NCI-H748 (cell line): ENCODE data around the gene FDPS.
A peak's percentile ranks its signal among the peaks of the same experiment; 100 is the strongest.
"Not testable (repeated sequence)": the region's sequence is repeated elsewhere in the genome, so short reads cannot be mapped to it uniquely, and the experiment has no call there.

Source experiments
- DNase-seq: peaks from one replicate; lab custom pipeline; 2025; ENCODE audit not compliant: unreplicated experiment; lab: John Stamatoyannopoulos, UW

The FDPS gene

GRCh38 chr1:155285063-155285462 is 23.6 kb upstream of the FDPS start:
- no peak for DNase-seq

- no peak for DNase-seq
These were observed 23.0 kb upstream of the FDPS start for GRCh38 chr1:155285631-155286044.

GRCh38 chr1:155286544-155286943 is 22.1 kb upstream of the FDPS start:
- no peak for DNase-seq

GRCh38 chr1:155287987-155288543 is 20.6 kb upstream of the FDPS start:
- no peak for DNase-seq

GRCh38 chr1:155291006-155291405 is 17.7 kb upstream of the FDPS start:
- DNase-seq: not testable (repeated sequence)

- no peak for DNase-seq
These were observed 15.4 kb upstream of the FDPS start for GRCh38 chr1:155293086-155293749.

GRCh38 chr1:155294520-155295182 is 14.0 kb upstream of the FDPS start:
- no peak for DNase-seq

GRCh38 chr1:155295183-155295941 is 13.3 kb upstream of the FDPS start:
- no peak for DNase-seq

DNA sequence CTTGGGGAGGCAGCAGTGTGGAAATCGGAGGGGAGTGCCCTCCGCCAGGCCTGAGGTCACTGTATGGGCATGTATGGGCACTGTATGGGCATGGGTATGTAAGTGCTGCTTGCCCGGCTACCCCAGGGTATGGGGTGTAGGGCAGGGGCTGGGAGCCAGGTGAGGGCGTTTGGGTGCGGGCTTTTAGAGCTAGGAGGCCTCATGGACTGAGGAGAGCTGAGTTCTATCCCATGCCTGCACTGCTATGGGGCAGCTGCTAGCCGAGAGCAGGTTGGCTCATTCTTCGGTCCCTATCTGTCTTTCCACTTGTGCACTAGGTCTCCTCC is 12.8 kb upstream of the FDPS start:
- DNase-seq: no peak

- DNase-seq: no peak
These were observed 12.0 kb upstream of the FDPS start for GRCh38 chr1:155296661-155297060.

GRCh38 chr1:155297384-155297783 is 11.3 kb upstream of the FDPS start:
- no peak for DNase-seq

- DNase-seq: no peak
These were observed 8.6 kb upstream of the FDPS start for GRCh38 chr1:155300024-155300423.

DNA sequence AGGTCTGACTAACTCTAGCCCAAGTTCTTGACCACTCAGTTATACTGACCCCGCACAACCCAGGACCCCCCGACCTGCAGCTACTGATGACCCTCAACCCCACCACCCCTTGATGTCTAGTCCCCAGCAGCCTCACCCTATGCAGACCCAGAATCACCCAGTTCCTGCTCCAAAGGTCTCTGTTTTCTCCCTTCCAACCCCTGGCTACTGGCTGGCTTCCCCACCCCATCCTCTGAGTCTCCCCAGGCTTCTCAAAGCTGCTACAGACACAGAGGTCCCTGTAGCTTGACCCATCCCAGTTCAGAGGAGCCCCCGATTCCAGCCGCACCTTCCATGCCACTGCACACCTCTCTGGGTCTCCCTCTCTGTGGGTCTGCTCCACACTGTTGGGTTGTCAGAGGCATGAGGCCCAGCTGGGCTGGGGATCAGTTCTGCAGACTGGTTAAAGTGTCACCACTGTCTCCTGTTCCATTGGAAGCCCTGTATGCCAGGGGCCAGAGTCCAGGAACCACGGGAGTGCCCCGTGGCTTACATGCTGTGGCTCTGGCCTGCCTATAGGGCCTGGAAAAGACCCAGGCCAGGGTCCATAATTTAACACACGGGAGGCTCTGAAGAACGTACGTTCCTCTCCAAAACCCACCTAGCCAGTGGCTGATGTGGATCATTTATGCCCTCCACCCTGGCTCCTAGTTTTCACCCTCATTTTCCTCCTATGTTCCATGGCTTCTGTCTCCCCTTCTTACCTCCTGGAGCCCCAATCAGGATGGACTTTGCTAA is 7.9 kb upstream of the FDPS start:
- DNase-seq: no peak

- DNase-seq: no peak
These were observed 7.3 kb upstream of the FDPS start, which contains the start of gene PKLR for GRCh38 chr1:155301342-155301841. TSS of gene PKLR (minus strand) at chr1:155301438. CDS start at chr1:155301395, 43 bp downstream.

DNA sequence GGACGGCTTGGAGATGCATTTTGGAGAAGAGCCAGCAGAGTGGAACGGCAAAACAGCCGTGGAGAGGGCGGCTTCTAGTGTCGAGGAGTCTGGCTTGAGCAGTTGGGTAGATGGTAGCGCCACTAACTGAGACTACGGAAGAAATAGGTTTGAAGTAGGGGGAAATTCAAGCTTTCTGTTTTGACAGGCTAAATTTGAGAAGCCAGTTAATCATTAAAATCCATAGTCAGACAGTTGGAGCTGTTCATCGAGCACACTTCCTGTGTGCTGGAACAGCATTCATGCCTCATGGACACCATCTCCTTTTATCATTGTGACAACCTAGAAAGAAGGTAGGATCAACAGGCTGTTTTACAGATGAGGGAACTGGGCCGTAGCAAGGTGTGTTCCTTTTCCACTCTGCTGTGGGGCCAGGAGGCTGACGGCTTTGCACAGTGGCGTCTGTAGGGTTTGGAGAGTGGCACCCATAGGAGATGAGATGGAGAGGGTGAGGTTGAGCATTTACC is 4.1 kb upstream of the FDPS start:
- no peak for DNase-seq

DNA sequence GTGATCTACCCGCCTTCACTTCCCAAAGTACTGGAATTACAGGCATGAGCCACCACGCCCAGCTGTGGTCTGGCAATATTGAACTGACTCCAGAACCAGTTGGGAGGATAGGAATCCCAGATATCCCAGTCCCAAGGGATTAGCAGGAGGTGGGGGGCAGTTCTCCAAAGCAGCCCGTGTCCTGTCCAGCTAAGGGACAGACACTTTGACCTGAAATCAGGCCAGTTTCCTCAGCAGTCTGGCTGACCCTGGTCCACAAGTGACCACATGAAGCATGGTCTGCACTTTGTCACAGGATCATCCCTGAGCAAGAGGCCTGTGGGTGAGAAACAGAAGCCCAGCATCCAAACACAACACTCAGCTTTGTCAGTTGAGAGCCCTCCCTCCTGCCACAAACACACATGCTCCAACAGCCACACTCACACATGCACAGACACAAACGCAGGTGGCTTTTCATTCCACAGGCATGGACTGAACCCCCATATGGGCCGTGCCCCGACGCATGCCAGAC is 2.7 kb upstream of the FDPS start:
- DNase-seq: no peak

- peak; percentile 21 for DNase-seq
These were observed 1.4 kb upstream of the FDPS start for GRCh38 chr1:155307247-155307740.

DNA sequence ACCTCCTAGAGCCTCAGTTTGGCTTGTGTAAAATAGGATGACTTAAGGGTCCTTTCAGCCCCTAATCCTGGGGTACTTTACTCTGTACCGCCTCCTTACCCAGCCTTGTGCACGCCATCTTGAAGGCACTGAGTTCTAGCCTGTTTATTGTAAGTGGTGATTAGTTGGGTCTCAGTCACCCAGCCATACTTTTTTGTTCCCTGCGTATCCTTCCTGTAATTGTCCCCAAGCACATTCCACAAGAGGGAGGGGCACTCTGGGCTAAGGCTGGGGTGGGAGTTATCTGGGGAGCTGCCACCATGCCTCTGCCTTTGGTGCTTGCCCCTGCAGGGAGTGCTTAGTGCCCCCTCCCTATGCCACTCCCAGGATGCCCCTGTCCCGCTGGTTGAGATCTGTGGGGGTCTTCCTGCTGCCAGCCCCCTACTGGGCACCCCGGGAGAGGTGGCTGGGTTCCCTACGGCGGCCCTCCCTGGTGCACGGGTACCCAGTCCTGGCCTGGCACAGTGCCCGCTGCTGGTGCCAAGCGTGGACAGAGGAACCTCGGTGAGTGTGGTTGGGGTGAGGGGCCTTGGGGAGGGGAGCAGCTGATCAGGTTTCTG is 856 bp downstream of the FDPS start:
- peak; percentile 13 for DNase-seq

GRCh38 chr1:155313261-155313660 is 4.6 kb downstream of the FDPS start:
- no peak for DNase-seq

DNA sequence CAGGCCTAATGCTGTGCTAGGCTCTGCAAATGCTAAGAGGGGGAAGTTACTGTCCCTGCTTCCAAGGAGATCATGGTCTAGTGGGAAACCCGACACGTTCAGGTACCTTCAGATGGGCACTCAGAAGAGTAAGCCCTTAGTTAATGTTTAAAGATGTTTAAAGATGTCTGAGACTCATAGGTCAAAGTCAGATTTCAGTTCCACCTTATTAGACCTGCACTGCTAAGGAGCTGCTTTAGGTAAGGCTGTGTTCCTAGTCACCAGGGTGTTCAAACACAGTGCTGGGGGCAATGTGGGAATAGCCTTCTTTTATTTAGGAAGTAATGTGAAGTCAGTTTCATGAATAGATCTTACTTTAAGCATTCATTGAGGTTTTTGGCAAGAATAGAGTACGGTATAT is 8.3 kb downstream of the FDPS start:
- no peak for DNase-seq
